Hepatocyte (in vitro differentiated cells): ENCODE results near the gene PLS1.

Source experiments
- CTCF ChIP-seq: fragments of 200-600 bp; sonication (generic); IDR thresholded peaks from 2 replicates; pipeline ENCODE4 v1.5.1; 2016; ENCODE audit warnings: antibody characterized with exemption, mild to moderate bottlenecking; ENCODE audit not compliant: poor library complexity
- EZH2 ChIP-seq: fragments of 200-600 bp; sonication (generic); IDR thresholded peaks from 2 replicates; pipeline ENCODE4 v1.6.1; 2016; ENCODE audit warnings: antibody characterized with exemption, mild to moderate bottlenecking, borderline replicate concordance
- EZH2phosphoT487 ChIP-seq: fragments of 200-600 bp; sonication (generic); IDR thresholded peaks from one replicate; pipeline ENCODE4 v1.6.1; 2018; ENCODE audit warnings: antibody characterized with exemption, mild to moderate bottlenecking, low read depth, moderate library complexity; ENCODE audit not compliant: unreplicated experiment, severe bottlenecking

GRCh38 chr3:142691527-142691926 lies 95.3 kb downstream of the PLS1 start:
- TF ChIP-seq EZH2 (no peak), EZH2phosphoT487 (no peak), CTCF (no peak)
